GM18505 (cell line): Measurements from ENCODE around the gene RNU1-2.
"Not testable (repeated sequence)": the region's sequence is repeated elsewhere in the genome, so short reads cannot be mapped to it uniquely, and the experiment has no call there.

Source experiments
- ATAC-seq: cut with Tn5 transposase; IDR thresholded peaks from one replicate; pipeline ENCODE4 v1.9.1; 2021; ENCODE audit not compliant: unreplicated experiment
- POLR2A ChIP-seq: IDR thresholded peaks from 4 replicates; pipeline ENCODE4 v1.6.1; 2011; ENCODE audit warnings: borderline replicate concordance; ENCODE audit not compliant: insufficient read depth, insufficient read length; ENCODE audit errors: extremely low read depth

Gene RNU1-2

GRCh38 chr1:16882986-16883385, 12.8 kb upstream of the RNU1-2 start:
- ATAC-seq = no peak
- TF ChIP-seq POLR2A = no peak

- ATAC-seq = not testable (repeated sequence)
Observed at GRCh38 chr1:16884487-16884886, 11.3 kb upstream of the RNU1-2 start.

- TF ChIP-seq POLR2A = no peak
- no peak for ATAC-seq
Observed at GRCh38 chr1:16886860-16887605, 8.7 kb upstream of the RNU1-2 start.

DNA sequence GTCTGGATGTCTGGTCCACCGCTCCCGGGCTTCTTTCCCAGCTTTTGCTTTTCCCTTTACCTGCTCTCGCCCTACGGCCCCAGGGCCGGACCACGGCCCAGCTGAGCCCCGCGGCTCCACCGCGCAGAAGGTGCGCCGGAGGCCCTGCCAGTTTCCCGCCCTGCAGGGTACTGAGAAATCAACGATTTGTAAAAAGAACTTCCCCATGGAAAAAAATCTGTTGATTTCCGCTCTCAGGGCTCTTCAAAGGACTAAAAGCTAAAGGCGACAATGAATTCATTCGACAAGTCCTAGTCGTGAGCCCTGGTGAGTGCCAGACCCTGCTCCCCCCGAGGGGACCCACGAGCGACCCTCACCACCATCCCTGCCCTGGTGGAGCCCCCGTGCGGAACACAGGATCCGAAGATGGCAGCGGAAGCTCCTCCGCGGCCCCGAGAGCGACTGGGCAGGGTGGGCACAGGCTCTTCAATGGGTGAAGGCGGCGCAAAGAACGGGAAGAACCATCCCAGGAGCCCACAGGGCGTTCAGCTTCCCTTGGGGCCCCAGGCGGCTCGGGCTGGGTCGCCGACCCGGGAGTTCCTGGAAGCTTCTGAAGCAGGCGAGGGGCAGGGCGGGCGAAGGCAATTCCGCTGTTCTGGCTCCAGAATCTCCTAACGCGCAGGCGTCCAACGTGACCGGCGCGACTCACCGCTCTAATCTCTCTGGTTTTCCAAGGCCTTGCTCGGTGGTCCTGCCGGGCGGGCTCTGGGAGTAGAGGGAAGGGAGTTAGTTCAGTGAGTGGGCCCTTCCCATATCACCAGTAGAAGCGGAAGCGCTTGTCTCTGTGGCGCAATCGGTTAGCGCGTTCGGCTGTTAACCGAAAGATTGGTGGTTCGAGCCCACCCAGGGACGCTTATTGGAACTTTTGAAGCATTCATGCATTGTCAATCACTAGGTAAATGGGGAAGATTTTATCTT, 6.6 kb upstream of the RNU1-2 start:
- TF ChIP-seq POLR2A = no peak
- ATAC-seq = no peak

- not testable (repeated sequence) for ATAC-seq
Observed at GRCh38 chr1:16890539-16891021, 5.2 kb upstream of the RNU1-2 start.

- ATAC-seq = not testable (repeated sequence)
Observed at GRCh38 chr1:16891057-16891456, 4.7 kb upstream of the RNU1-2 start.

- ATAC-seq = not testable (repeated sequence)
Observed at GRCh38 chr1:16892978-16893525, 2.7 kb upstream of the RNU1-2 start.

DNA sequence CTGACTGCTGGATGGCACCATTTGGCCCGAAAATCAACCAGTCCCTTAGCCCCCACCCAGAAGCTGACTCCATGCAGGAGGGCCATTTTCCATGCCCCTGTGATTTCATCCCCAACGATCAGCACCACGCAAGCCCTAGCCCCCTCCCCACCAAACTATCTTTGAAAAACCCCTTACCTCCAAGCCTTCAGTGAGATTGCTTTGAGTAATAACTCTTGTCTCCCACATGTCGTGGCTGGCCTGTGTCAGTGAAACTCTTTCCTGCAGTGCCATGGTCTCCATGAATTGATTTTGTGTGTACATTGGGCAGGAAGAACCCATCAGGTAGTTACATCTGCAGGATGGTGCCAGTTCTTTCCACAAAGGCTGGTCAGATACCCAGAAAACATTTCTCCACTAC, 2.0 kb upstream of the RNU1-2 start:
- not testable (repeated sequence) for ATAC-seq

DNA sequence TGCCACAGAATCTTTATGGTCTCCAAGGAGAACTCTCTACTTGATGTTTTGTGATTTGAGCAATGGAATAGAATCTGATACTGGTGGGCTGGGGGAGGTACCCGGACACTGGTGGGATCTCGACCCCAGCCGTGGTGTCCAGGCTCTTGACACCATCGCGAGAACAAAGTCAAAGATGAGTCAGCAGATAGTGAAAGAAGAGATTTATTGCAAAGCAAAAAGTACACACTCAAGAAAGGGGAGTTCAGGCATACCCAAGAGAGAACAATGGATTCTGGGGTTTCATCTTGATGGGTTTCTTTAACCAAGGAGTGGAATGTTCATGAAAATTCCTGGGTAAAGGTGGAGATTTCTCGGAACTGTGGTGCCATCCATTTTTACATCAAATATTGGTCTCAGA, 1.4 kb upstream of the RNU1-2 start:
- not testable (repeated sequence) for ATAC-seq

DNA sequence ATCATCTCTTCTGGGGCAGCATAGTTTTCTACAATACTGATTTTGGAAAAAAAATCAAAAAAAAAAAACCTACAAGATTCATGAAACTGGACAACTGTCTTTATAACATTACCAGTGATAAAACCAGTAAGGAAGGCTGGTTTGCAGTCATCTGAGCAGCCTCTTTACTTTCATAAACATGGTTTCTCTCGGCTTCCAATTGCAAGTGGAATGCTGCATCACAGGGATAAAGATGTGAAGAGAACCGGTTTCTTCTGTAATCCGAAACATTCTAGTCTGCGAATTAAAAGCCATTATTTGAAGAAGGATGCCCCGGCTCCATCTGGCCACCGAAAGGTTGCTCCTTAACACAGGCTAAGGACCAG, 565 bp upstream of the RNU1-2 start:
- not testable (repeated sequence) for ATAC-seq

- peak; percentile 79 for TF ChIP-seq POLR2A
- ATAC-seq = peak; percentile 12
Observed at GRCh38 chr1:16896316-16897055, 706 bp downstream of the RNU1-2 start.

- ATAC-seq = not testable (repeated sequence)
Observed at GRCh38 chr1:16897653-16898052, 1.9 kb downstream of the RNU1-2 start.

DNA sequence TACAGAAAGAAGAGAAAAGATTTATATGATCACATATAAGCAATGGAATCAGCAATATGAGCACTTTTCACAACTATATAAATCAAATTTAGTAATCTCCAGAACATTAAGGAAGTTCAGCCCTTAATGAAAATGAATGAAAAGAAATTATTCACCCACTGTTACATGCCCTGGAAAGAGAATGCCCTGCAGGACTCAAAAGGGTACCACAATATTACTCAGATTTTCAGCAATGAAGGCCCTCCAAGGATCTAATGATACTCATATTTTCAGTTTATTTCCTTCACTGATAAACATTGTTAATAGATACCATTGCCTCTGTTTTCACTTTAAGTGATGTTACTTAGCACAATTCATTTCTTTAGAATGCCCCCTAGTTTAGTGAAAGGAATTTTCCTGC, 2.5 kb downstream of the RNU1-2 start:
- not testable (repeated sequence) for ATAC-seq

GRCh38 chr1:16899020-16899419, 3.2 kb downstream of the RNU1-2 start:
- not testable (repeated sequence) for ATAC-seq
